GM12891 (cell line): ENCODE data around the gene CADM1.

Experiments used
- PAX5 ChIP-seq: IDR thresholded peaks from 2 replicates; pipeline ENCODE4 v1.6.1; 2011; ENCODE audit warnings: low read length, moderate library complexity, mild to moderate bottlenecking; ENCODE audit not compliant: insufficient read depth, severe bottlenecking
- POLR2A ChIP-seq: IDR thresholded peaks from 2 replicates; pipeline ENCODE4 v1.6.1; 2011; ENCODE audit warnings: low read depth, low read length, control low read depth
- POLR2AphosphoS5 ChIP-seq: IDR thresholded peaks from 2 replicates; pipeline ENCODE4 v1.6.1; 2011; ENCODE audit warnings: low read depth, low read length, control low read depth
- POU2F2 ChIP-seq: IDR thresholded peaks from 2 replicates; pipeline ENCODE4 v1.6.1; 2011; ENCODE audit warnings: low read depth, mild to moderate bottlenecking, control low read depth, low read length, moderate library complexity
- SPI1 ChIP-seq: IDR thresholded peaks from 2 replicates; pipeline ENCODE4 v1.6.1; 2011; ENCODE audit warnings: low read depth, low read length, control low read depth
- TAF1 ChIP-seq: IDR thresholded peaks from 2 replicates; pipeline ENCODE4 v1.6.1; 2011; ENCODE audit warnings: low read depth, low read length, control low read depth

- TF ChIP-seq TAF1 (no peak), POLR2A (no peak), POLR2AphosphoS5 (no peak), SPI1 (no peak), POU2F2 (no peak), PAX5 (no peak)
Observed at GRCh38 chr11:115182282-115182955, 321.8 kb downstream of the CADM1 start.
